Loucy (cell line): ENCODE data around the gene ZSWIM6.

Source experiments
- H2AFZ ChIP-seq: fragments of 200-600 bp; sonication (generic); 2 replicates; pipeline ENCODE4 v1.6.0; 2016; ENCODE audit warnings: antibody characterized with exemption, mild to moderate bottlenecking, low read length, moderate library complexity
- H3F3A ChIP-seq: fragments of 200-600 bp; 2 replicates; pipeline ENCODE4 v1.6.0; 2016; ENCODE audit warnings: antibody characterized with exemption, low read depth, mild to moderate bottlenecking
- H3K27me3 ChIP-seq: fragments of 200-600 bp; sonication (generic); 2 replicates; pipeline ENCODE4 v1.6.1; 2014; ENCODE audit warnings: low read length, mild to moderate bottlenecking; ENCODE audit not compliant: insufficient read depth, poor library complexity, severe bottlenecking
- H3K36me3 ChIP-seq: fragments of 200-600 bp; sonication (generic); 2 replicates; pipeline ENCODE4 v1.6.1; 2016; ENCODE audit warnings: low read length; ENCODE audit not compliant: insufficient read depth
- H3K4me1 ChIP-seq: fragments of 200-600 bp; sonication (generic); 2 replicates; pipeline ENCODE4 v1.5.1; 2014; ENCODE audit warnings: low read length, mild to moderate bottlenecking; ENCODE audit not compliant: insufficient read depth, poor library complexity, severe bottlenecking
- H3K4me2 ChIP-seq: fragments of 200-600 bp; sonication (generic); 2 replicates; pipeline ENCODE4 v1.6.0; 2014; ENCODE audit warnings: antibody characterized with exemption, low read length, low read depth, mild to moderate bottlenecking; ENCODE audit not compliant: poor library complexity, severe bottlenecking
- H3K4me3 ChIP-seq: fragments of 200-600 bp; sonication (generic); 2 replicates; pipeline ENCODE4 v1.5.1; 2014; ENCODE audit warnings: low read length, mild to moderate bottlenecking, mixed read lengths; ENCODE audit not compliant: poor library complexity, severe bottlenecking
- H3K79me2 ChIP-seq: fragments of 200-600 bp; sonication (generic); 2 replicates; pipeline ENCODE4 v1.6.1; 2014; ENCODE audit warnings: low read length; ENCODE audit not compliant: insufficient read depth
- H3K9ac ChIP-seq: fragments of 200-600 bp; sonication (generic); 2 replicates; pipeline ENCODE4 v1.6.0; 2014; ENCODE audit warnings: mild to moderate bottlenecking, low read depth, low read length, moderate library complexity; ENCODE audit not compliant: poor library complexity, severe bottlenecking
- H3K9me2 ChIP-seq: fragments of 200-600 bp; sonication (generic); replicated peaks from 2 replicates; pipeline ENCODE4 v1.6.1; 2016; ENCODE audit warnings: low read depth, low read length, mixed read lengths
- H3K9me3 ChIP-seq: fragments of 200-600 bp; sonication (generic); 2 replicates; pipeline ENCODE4 v1.6.1; 2014; ENCODE audit warnings: mild to moderate bottlenecking, antibody characterized with exemption, low read length, low read depth; ENCODE audit not compliant: insufficient read depth
- H4K20me1 ChIP-seq: fragments of 200-600 bp; sonication (generic); 2 replicates; pipeline ENCODE4 v1.6.0; 2014; ENCODE audit warnings: antibody characterized with exemption, low read length, mild to moderate bottlenecking; ENCODE audit not compliant: insufficient read depth, poor library complexity, severe bottlenecking
- EZH2phosphoT487 ChIP-seq: fragments of 200-600 bp; IDR thresholded peaks from 2 replicates; pipeline ENCODE4 v1.6.1; 2018; ENCODE audit warnings: antibody characterized with exemption, mild to moderate bottlenecking, moderate library complexity, borderline replicate concordance
- TF ChIP-seq, protein P1 (sequence below): fragments of 200-600 bp; sonication (generic); conservative IDR thresholded peaks from 2 replicates; pipeline ENCODE4 v1.5.1; 2014; ENCODE audit warnings: mild to moderate bottlenecking, antibody characterized with exemption, low read length

Gene ZSWIM6

DNA sequence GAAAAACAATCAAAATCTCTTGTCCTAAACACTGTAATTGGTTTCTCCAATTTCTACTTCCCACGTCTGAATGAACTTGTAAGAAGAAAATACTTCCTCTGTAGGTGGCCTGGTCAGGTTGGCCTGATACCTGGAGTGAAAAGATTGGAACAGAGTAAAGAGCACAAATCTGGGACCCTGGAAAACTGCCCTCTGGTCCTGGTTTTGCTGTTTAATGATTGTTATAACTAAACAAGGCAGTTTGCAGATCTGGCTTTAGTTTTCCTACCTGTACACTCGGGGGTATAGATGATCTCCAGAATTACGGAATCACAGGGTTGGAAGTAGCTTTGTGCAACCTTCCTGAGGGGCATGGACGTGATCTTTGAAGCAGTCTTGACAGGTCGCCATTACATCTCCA, 67.6 kb downstream of the ZSWIM6 start:
- H2AFZ ChIP-seq = no peak overlapping the region
- H3K9ac ChIP-seq = no peak overlapping the region
- H3K79me2 ChIP-seq = peaks cover 18% of the 10 kb centered on the region
- no peaks in the 10 kb centered on the region for H3K36me3 ChIP-seq
- H3K4me1 ChIP-seq = no peaks in the 10 kb centered on the region
- no peaks in the 10 kb centered on the region for H3K9me2 ChIP-seq
- TF ChIP-seq, protein P1, sequence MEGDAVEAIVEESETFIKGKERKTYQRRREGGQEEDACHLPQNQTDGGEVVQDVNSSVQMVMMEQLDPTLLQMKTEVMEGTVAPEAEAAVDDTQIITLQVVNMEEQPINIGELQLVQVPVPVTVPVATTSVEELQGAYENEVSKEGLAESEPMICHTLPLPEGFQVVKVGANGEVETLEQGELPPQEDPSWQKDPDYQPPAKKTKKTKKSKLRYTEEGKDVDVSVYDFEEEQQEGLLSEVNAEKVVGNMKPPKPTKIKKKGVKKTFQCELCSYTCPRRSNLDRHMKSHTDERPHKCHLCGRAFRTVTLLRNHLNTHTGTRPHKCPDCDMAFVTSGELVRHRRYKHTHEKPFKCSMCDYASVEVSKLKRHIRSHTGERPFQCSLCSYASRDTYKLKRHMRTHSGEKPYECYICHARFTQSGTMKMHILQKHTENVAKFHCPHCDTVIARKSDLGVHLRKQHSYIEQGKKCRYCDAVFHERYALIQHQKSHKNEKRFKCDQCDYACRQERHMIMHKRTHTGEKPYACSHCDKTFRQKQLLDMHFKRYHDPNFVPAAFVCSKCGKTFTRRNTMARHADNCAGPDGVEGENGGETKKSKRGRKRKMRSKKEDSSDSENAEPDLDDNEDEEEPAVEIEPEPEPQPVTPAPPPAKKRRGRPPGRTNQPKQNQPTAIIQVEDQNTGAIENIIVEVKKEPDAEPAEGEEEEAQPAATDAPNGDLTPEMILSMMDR = no peak
- TF ChIP-seq EZH2phosphoT487 = no peak
- H3K4me3 ChIP-seq = no peak overlapping the region
- peaks cover 18% of the 10 kb centered on the region for H4K20me1 ChIP-seq
- no peaks in the 10 kb centered on the region for H3K27me3 ChIP-seq
- no peaks in the 10 kb centered on the region for H3F3A ChIP-seq
- H3K4me2 ChIP-seq = no peak overlapping the region
- H3K9me3 ChIP-seq = no peaks in the 10 kb centered on the region

DNA sequence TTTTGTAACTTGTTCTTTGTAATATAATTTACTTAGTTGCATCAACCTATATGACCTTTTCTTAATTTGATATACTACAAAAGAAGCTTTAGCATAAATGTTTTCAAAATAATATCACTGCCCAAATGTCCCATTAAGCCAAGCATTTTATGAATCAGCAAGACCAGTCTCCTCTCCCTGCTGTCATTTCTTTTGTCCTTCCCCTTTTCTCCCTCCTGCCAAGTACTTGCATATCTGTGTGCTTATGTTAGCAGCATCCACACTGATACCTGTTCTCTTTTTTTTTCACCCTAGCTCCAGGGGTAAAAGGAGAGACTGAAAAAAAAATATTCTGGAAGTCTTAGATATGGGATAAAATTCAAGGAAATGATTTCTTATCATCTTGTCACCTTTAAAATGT, 69.7 kb downstream of the ZSWIM6 start:
- no peaks in the 10 kb centered on the region for H3K27me3 ChIP-seq
- no peaks in the 10 kb centered on the region for H3K36me3 ChIP-seq
- H3K9me3 ChIP-seq = no peaks in the 10 kb centered on the region
- no peaks in the 10 kb centered on the region for H3K4me1 ChIP-seq
- TF ChIP-seq, protein P1 = no peak
- no peak for TF ChIP-seq EZH2phosphoT487
- H3K9me2 ChIP-seq = no peaks in the 10 kb centered on the region
- peaks cover 28% of the 10 kb centered on the region for H4K20me1 ChIP-seq
- H3K79me2 ChIP-seq = peaks cover 16% of the 10 kb centered on the region
- H3K9ac ChIP-seq = no peak overlapping the region
- H3K4me3 ChIP-seq = no peak overlapping the region
- H3F3A ChIP-seq = no peaks in the 10 kb centered on the region
- H2AFZ ChIP-seq = no peak overlapping the region
- no peak overlapping the region for H3K4me2 ChIP-seq

DNA sequence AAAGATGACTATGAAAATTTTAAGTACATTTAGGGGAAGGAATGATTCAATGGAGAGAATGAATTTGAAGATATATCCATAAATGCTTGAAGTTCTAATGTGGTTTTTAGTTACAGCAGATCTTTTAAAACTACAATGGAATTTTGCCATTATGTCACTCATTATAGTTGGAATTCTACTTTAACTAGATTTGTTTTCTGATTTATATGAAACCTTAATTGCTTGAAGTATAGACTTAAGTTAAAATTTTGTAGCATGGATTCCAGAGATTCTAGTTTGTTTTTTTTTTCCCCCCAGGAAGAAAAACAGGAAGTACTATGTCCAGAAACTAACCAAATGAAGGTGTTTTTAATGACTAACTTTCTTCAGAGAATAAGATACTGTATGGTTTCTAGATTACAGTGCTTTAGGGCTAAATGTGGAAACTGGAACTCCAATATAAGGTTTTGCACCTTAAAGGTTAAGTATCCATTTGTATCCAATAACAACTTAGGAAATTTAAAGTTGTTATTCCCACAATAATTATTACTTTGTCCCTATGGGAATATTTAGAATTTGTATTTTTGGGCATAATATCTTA, 70.3 kb downstream of the ZSWIM6 start:
- Histone ChIP-seq H3K9ac (no peak overlapping the region), H3K36me3 (no peaks in the 10 kb centered on the region), H3K4me1 (no peaks in the 10 kb centered on the region), H3K27me3 (no peaks in the 10 kb centered on the region), H3K4me2 (no peak overlapping the region), H3K4me3 (no peak overlapping the region), H3K9me3 (no peaks in the 10 kb centered on the region), H3F3A (no peaks in the 10 kb centered on the region), H3K9me2 (no peaks in the 10 kb centered on the region), H2AFZ (no peak overlapping the region), H4K20me1 (peaks cover 26% of the 10 kb centered on the region), H3K79me2 (peaks cover 16% of the 10 kb centered on the region)
- no peak for TF ChIP-seq EZH2phosphoT487
- TF ChIP-seq, protein P1 = no peak
